T-cell (primary cell): ENCODE results near the gene DNAJC17. TPM values are rescaled to one million over a fixed set of nuclear protein-coding genes. Genes with fewer than 3 reads are reported as not detected.
A peak's percentile ranks its signal among the peaks of the same experiment; 100 is the strongest.

ENCODE experiments used
- ATAC-seq, 4 experiments: fragments of 200-7000 bp in 3 of 4; fragments of 150-1000 bp in 1 of 4; cut with Tn5 transposase; replicated peaks in 1 of 4; 1 replicate in 3 of 4; 2 replicates in 1 of 4; pipeline ENCODE4 v1.10.0; 2021; ENCODE audit warnings: moderate library complexity in 3 of 4, mild to moderate bottlenecking in 2 of 4, moderate number of reproducible peaks in 1 of 4
- CTCF ChIA-PET, 2 donors: fragments of 300-600 bp; sonication (Branson Sonifier 250); formaldehyde crosslinking; loops; one replicate each; lab custom pipeline; 2022; ENCODE audit warnings: antibody characterized with exemption in 2 of 2; lab: Charles Lee
- POLR2A ChIA-PET, 2 donors: fragments of 300-600 bp; sonication (Branson Sonifier 250); formaldehyde crosslinking; loops; one replicate each; lab custom pipeline; 2022; ENCODE audit warnings: antibody characterized with exemption in 2 of 2; lab: Charles Lee
- DNase-seq, 35 experiments: peaks; one replicate each; pipeline versions ENCODE4 v3.0.0 to v3.0.0-alpha.2; 2013 to 2023
- H3K27ac ChIP-seq: one replicate; pipeline ENCODE4 v1.5.1; 2013; ENCODE audit warnings: low read length
- H3K27me3 ChIP-seq, 2 experiments: replicated peaks in 1 of 2; 1 replicate in 1 of 2; 2 replicates in 1 of 2; pipeline versions ENCODE4 v1.6.1 to v1.7.0; 2013; ENCODE audit warnings: low read length in 1 of 2, mixed read lengths in 1 of 2; ENCODE audit not compliant: control insufficient read depth in 2 of 2, insufficient read depth in 2 of 2; ENCODE audit errors: extremely low read depth in 1 of 2
- H3K36me3 ChIP-seq, 2 donors: 1 replicate in 1 of 2; 2 replicates in 1 of 2; pipeline versions ENCODE4 v1.6.1 to v1.7.0; 2013; ENCODE audit warnings: low read length in 1 of 2; ENCODE audit not compliant: control insufficient read depth in 2 of 2, insufficient read depth in 1 of 2; ENCODE audit errors: extremely low read depth in 1 of 2
- H3K4me1 ChIP-seq, 2 experiments: 1 replicate in 1 of 2; 2 replicates in 1 of 2; pipeline versions ENCODE4 v1.6.1 to v1.7.0; 2013; ENCODE audit warnings: low read length in 2 of 2, mixed read lengths in 1 of 2; ENCODE audit not compliant: insufficient read depth in 2 of 2, control insufficient read depth in 1 of 2; ENCODE audit errors: extremely low read depth in 1 of 2
- H3K4me3 ChIP-seq, 2 donors: 1 replicate in 1 of 2; 2 replicates in 1 of 2; pipeline versions ENCODE4 v1.5.1 to v1.7.0; 2013; ENCODE audit warnings: mild to moderate bottlenecking in 2 of 2, low read length in 1 of 2, moderate library complexity in 1 of 2; ENCODE audit not compliant: control insufficient read depth in 1 of 2; ENCODE audit errors: extremely low read depth in 1 of 2
- H3K9me3 ChIP-seq: 2 replicates; pipeline ENCODE4 v1.7.0; 2013
- H3K27ac Mint-ChIP-seq, 2 donors: one replicate each; pipeline ENCODE4 v1.8.0; 2020 to 2021; ENCODE audit warnings: mild to moderate bottlenecking in 2 of 2, mixed read lengths in 2 of 2
- H3K27me3 Mint-ChIP-seq, 2 donors: one replicate each; pipeline ENCODE4 v1.8.0; 2021 to 2022; ENCODE audit warnings: mixed read lengths in 2 of 2
- H3K36me3 Mint-ChIP-seq: one replicate; pipeline ENCODE4 v1.8.0; 2021; ENCODE audit warnings: mixed read lengths
- H3K4me1 Mint-ChIP-seq, 3 donors: one replicate each; pipeline ENCODE4 v1.8.0; 2020 to 2022; ENCODE audit warnings: mixed read lengths in 3 of 3, mild to moderate bottlenecking in 1 of 3
- H3K4me3 Mint-ChIP-seq, 3 donors: one replicate each; pipeline ENCODE4 v1.8.0; 2020 to 2022; ENCODE audit warnings: mild to moderate bottlenecking in 3 of 3, mixed read lengths in 3 of 3, moderate library complexity in 3 of 3
- H3K9me3 Mint-ChIP-seq, 3 donors: one replicate each; pipeline ENCODE4 v1.8.0; 2020 to 2022; ENCODE audit warnings: mixed read lengths in 3 of 3
- WGBS: methylation state at CpG from one replicate; pipeline ENCODE4 v1.1.5; 2013; ENCODE audit warnings: missing lambda C conversion rate; ENCODE audit not compliant: insufficient coverage; 5-methylcytosine and 5-hydroxymethylcytosine counted together
- total RNA-seq, 35 experiments: library from RNA in 6 of 35; stranded (reverse) in 6 of 35; fragments of 120-200 nt in 1 of 35; gene quantifications; one replicate each; pipeline versions ENCODE4 v1.2.1 to v1.2.4 and lab custom pipeline; 2013 to 2026

The DNAJC17 gene
- total RNA-seq, 5 donors from 2014 or later (not counting 1 experiment from before 2014, with no cell fraction given) = 33.1 to 47.5 (median 45.1) TPM

DNA sequence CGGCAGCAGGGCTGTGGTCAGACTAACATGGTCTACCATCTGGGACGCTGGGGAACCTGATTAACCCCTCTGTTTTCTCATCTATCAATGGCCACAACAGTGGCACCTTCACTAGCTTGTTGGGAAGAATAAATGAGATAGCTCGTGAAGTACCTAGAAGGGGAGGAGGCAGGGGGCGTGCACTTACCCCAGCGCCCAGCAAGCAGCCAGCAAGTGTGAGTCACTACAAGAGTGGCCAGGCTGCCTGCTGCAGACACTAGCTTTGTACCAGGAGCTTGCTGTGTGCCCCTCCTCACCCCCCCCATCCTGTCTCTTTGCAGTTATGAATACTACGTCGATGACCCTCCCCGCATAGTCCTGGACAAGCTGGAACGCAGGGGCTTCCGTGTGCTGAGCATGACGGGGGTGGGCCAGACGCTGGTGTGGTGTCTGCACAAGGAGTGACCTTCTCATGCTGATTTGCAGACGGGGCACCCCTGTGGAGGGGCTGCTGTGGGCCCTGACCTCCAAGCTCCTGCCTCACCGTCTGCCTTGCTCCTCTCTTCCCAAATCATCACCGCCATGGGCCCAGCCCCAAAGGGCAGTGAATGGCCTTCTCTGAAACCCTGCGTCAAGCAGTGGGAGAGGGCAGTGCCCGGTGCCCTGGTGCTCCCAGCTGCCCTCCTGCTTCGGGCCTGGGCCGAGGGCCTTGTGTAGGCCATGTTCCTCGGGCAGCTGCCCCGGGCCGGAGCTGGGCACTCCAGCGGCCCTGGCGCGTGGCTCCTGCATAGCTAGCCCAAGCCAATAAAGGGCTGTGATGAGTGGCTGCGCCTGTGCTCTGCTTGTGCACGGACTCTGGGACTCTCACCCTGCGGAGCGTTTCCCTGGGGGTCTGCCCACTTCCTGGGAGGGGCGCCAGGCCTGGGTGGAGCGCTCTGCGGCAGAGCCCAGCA, 40.1 kb downstream of the DNAJC17 start:
- Histone ChIP-seq H3K36me3 (peaks cover 0 to 16% of the 10 kb centered on the region in 2 donors), H3K4me3 (no peak overlapping the region), H3K9me3 (no peaks in the 10 kb centered on the region), H3K27me3 (no peaks in the 10 kb centered on the region), H3K4me1 (peaks cover 17 to 58% of the 10 kb centered on the region in 2 experiments), H3K27ac (no peak overlapping the region)
- ChIA-PET CTCF (interaction anchor here in 1 of 2 donors (1.3 kb wide), 1 partner anchor 15 kb away, joined by 3 read pairs; no protein-coding TSS in a partner anchor), POLR2A (no interaction called here)
- peaks cover 45 to 55% (median 52%) of the 10 kb centered on the region in 3 donors for H3K4me1 Mint-ChIP-seq
- 89% methylated on average over 17 of the region's 32 CpGs for WGBS
- H3K27me3 Mint-ChIP-seq = no peaks in the 10 kb centered on the region
- H3K36me3 Mint-ChIP-seq = peaks cover 6% of the 10 kb centered on the region
- DNase-seq = no peak
- ATAC-seq = no peak
- peak overlapping the region in 1 of 2 donors; percentile 93 for H3K27ac Mint-ChIP-seq
- no peaks in the 10 kb centered on the region for H3K9me3 Mint-ChIP-seq
- H3K4me3 Mint-ChIP-seq = no peak overlapping the region

DNA sequence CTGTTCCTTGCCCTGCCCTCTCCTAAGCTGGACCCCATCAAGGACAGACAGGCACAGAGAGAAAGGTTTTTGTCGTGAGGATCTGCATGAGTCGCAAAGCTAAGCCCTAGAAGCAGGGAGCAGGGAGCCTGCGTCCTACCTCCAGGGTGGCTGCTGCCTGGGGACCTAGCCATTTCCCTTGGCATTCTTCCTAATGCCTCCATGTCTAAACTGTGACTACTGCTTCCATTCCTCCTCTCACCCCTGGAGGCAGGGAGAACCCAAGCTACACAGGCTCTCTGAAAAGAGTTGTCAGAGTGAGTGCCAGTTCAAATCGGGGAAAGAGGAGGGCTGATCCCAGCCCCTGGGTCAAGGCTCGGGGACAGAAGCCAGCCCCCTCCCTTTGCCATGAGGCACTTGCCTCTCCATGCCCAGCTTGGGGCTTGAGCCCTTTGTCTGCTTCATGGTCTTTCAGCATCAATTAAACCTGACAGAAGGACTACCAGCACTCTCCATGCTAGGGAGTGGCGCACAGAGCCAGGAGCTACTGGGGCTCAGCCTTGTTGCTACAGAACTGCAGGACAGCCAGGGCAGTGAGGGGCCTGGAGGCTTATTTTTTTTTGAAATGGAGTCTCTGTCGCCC, 41.0 kb downstream of the DNAJC17 start:
- ChIA-PET POLR2A (no interaction called here), CTCF (interaction anchor here (0.5 to 1.3 kb wide), 3 partner anchors 20 to 177 kb away, joined by 3 to 5 read pairs (median 3); no protein-coding TSS in a partner anchor)
- Mint-ChIP-seq H3K36me3 (peaks cover 6% of the 10 kb centered on the region), H3K4me3 (peak overlapping the region in 2 of 3 donors; percentile 12 to 21), H3K9me3 (no peaks in the 10 kb centered on the region), H3K27ac (peak overlapping the region; percentile 93), H3K27me3 (no peaks in the 10 kb centered on the region), H3K4me1 (peaks cover 45 to 55% (median 52%) of the 10 kb centered on the region in 3 donors)
- Histone ChIP-seq H3K4me3 (no peak overlapping the region), H3K36me3 (peaks cover 0 to 9% of the 10 kb centered on the region in 2 donors), H3K27me3 (no peaks in the 10 kb centered on the region), H3K27ac (no peak overlapping the region), H3K4me1 (peaks cover 17 to 58% of the 10 kb centered on the region in 2 experiments), H3K9me3 (no peaks in the 10 kb centered on the region)
- no peak for DNase-seq
- WGBS = 98% methylated on average over 6 of the region's 7 CpGs
- ATAC-seq = no peak

DNA sequence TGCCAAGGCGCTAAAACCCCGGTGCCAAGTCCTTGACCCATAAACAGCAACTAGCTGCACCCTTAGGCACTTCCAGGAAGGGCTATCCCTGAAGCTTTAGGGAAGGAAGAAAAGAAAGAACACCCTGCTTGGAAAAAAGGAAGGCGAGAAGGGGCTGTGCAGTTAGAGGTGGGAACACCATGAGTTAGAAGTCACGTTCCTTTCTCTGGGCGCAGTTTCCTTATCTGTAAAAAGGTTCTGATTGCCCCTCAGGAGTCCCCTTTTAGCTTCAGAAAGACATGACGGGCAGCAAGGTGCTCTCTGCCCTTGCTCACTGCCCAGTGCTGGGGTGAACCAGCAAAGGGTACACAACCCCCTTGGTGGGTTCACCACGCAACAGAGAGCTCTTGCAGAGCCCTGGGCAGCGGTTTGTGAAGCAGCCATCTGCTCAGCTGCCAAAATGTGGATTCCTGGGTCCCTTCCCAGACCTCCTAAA, 42.6 kb downstream of the DNAJC17 start:
- 54% methylated on average over 3 of the region's 8 CpGs for WGBS
- Histone ChIP-seq H3K4me1 (peaks cover 15 to 49% of the 10 kb centered on the region in 2 experiments), H3K36me3 (peaks cover 0 to 2% of the 10 kb centered on the region in 2 donors), H3K27ac (peak overlapping the region; percentile 76), H3K9me3 (no peaks in the 10 kb centered on the region), H3K27me3 (no peaks in the 10 kb centered on the region), H3K4me3 (peak overlapping the region; percentile 81 to 97)
- Mint-ChIP-seq H3K4me1 (peaks cover 39 to 47% (median 44%) of the 10 kb centered on the region in 3 donors), H3K36me3 (peaks cover 6% of the 10 kb centered on the region), H3K27me3 (no peaks in the 10 kb centered on the region), H3K9me3 (no peaks in the 10 kb centered on the region), H3K27ac (peak overlapping the region; percentile 93), H3K4me3 (peak overlapping the region; percentile 86 to 88 (median 87))
- peak in 1 of 4 experiments; percentile 2 for ATAC-seq
- ChIA-PET CTCF (interaction anchor here in 1 of 2 donors (1.2 to 1.3 kb wide), 2 partner anchors 21 to 175 kb away, joined by 3 to 9 read pairs; no protein-coding TSS in a partner anchor), POLR2A (interaction anchor here in 1 of 2 donors (0.8 kb wide), 1 partner anchor 8 kb away, joined by 3 read pairs; no protein-coding TSS in a partner anchor)
- DNase-seq = peak in 1 of 35 experiments; percentile 30

DNA sequence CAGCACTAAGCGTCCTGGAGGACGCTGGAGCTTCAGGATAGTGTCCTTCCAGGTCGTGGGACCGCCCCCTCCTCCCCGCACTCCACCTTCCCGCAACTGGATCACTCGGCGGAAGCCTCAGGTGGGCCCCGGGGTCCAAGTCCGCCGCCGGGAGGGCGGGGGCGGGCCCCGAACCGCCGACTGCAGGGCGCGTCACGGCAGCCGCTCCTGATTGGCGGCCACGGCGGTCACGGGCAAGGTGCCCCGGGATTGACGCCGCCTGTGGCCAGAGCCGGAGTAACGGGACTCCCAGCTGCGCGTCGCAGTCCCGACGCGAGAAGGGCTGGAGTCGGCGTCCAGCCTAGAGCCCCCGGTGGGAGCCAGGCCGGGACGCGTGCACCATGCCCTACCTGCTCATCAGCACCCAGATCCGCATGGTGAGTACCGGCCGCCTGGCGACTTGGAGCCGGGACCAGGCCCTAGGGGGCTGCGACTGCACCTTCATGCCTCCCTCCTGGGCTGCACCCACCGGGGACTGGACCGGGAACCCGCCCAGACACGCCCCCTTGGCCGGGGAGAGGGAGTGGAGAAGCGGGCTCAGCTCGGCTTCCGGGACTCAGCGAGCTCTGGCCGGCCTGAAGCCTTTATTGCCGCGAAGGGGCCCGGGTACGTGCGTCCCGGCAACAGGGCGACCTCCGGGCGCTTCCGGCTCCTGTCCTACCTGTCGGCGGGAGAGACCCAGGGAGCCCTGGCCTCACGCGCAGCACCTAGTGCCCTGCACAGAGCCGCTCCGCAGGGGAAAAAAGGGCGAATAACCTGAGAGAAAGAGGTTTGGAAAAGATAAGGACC, 43.3 kb downstream of the DNAJC17 start, which contains the start of gene GCHFR:
TSS of gene GCHFR (plus strand) at position 268 of the 828 bp plus-strand sequence. CDS start at position 381, 113 bp downstream.
- peak within 1 kb of the TSS; percentile 86 to 88 (median 87) for H3K4me3 Mint-ChIP-seq
- ChIA-PET POLR2A (no interaction called here), CTCF (no interaction called here)
- H3K27ac ChIP-seq = peak within 1 kb of the TSS; percentile 77
- no peaks in the 10 kb centered on the region for H3K27me3 Mint-ChIP-seq
- WGBS = under 1% methylated on average over 70 of the region's 75 CpGs
- H3K4me1 ChIP-seq = peaks cover 12 to 42% of the 10 kb centered on the region in 2 experiments
- peak within 1 kb of the TSS; percentile 81 to 97 for H3K4me3 ChIP-seq
- H3K9me3 Mint-ChIP-seq = no peaks in the 10 kb centered on the region
- peaks cover 33 to 41% (median 38%) of the 10 kb centered on the region in 3 donors for H3K4me1 Mint-ChIP-seq
- H3K9me3 ChIP-seq = no peaks in the 10 kb centered on the region
- no peaks in the 10 kb centered on the region for H3K27me3 ChIP-seq
- H3K36me3 Mint-ChIP-seq = peaks cover 6% of the 10 kb centered on the region
- H3K27ac Mint-ChIP-seq = peak within 1 kb of the TSS; percentile 93
- ATAC-seq = peak; percentile 68 to 76 (median 76)
- H3K36me3 ChIP-seq = peaks cover 0 to 2% of the 10 kb centered on the region in 2 donors
- peak in 31 of 35 experiments; percentile 16 to 78 (median 45) for DNase-seq

- no peaks in the 10 kb centered on the region for H3K27me3 Mint-ChIP-seq
- 23% methylated on average over 43 of the region's 55 CpGs for WGBS
- peaks cover 6 to 34% of the 10 kb centered on the region in 2 experiments for H3K4me1 ChIP-seq
- ChIA-PET POLR2A (interaction anchor here in 1 of 2 donors (0.5 to 0.9 kb wide), 2 partner anchors 19 to 559 kb away, joined by 3 to 4 read pairs; no protein-coding TSS in a partner anchor), CTCF (no interaction called here)
- H3K4me1 Mint-ChIP-seq = peaks cover 25 to 32% (median 29%) of the 10 kb centered on the region in 3 donors
- H3K4me3 Mint-ChIP-seq = peak overlapping the region; percentile 86 to 88 (median 87)
- peak overlapping the region; percentile 93 for H3K27ac Mint-ChIP-seq
- peak overlapping the region; percentile 77 for H3K27ac ChIP-seq
- peak overlapping the region; percentile 81 to 97 for H3K4me3 ChIP-seq
- H3K9me3 ChIP-seq = no peaks in the 10 kb centered on the region
- H3K27me3 ChIP-seq = no peaks in the 10 kb centered on the region
- peaks cover 0 to 2% of the 10 kb centered on the region in 2 donors for H3K36me3 ChIP-seq
- peaks cover 3% of the 10 kb centered on the region for H3K36me3 Mint-ChIP-seq
- no peaks in the 10 kb centered on the region for H3K9me3 Mint-ChIP-seq
- DNase-seq (peak in 7 of 35 experiments; percentile 26 to 52 (median 31)), ATAC-seq (peak in 3 of 4 experiments; percentile 9 to 18 (median 9))
Measured at GRCh38 chr15:40762919-40763800, 44.1 kb downstream of the DNAJC17 start.
